ENCODE measurements around the gene RNF103.
"Not testable (repeated sequence)": the region's sequence is repeated elsewhere in the genome, so short reads cannot be mapped to it uniquely, and the experiment has no call there.

Gene RNF103, protein sequence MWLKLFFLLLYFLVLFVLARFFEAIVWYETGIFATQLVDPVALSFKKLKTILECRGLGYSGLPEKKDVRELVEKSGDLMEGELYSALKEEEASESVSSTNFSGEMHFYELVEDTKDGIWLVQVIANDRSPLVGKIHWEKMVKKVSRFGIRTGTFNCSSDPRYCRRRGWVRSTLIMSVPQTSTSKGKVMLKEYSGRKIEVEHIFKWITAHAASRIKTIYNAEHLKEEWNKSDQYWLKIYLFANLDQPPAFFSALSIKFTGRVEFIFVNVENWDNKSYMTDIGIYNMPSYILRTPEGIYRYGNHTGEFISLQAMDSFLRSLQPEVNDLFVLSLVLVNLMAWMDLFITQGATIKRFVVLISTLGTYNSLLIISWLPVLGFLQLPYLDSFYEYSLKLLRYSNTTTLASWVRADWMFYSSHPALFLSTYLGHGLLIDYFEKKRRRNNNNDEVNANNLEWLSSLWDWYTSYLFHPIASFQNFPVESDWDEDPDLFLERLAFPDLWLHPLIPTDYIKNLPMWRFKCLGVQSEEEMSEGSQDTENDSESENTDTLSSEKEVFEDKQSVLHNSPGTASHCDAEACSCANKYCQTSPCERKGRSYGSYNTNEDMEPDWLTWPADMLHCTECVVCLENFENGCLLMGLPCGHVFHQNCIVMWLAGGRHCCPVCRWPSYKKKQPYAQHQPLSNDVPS

DNA sequence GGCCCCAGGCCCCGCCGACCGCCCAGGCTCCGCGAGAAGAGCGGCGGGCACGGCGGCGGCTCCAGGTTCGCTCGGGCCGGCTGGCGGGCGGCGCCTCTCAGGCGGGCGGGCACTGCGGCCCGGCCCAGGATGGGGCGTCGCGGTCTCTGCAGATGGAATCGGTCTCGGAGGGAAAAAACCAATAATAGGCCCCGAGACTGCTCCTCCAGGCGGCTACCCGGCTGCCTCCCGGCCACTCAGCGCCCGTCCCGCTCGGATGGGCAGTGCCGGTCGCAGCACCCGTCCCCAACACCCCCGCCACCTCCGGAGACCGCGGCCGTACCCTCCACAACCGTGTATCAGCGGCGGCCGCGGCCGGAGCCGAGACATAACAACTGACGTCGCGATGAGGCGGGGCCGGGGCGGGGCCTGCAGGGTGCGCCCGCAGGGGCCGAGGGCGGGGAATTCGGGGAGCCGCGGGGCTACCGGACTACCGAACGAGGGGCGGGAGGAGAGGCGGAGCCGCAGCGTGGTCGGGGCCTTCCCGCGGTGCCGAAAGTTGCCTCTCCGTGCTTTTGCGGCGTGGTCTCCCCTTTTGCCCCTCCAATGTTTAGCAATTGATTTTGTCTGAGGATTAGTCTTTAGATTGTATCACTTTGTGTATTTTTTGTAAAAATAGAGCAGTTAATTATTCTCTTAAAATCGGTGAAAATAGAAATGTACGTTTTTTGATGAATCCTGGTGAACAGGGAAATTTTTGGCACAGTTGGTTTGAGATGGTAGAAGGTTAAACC, at the start of gene RNF103:
TSS of gene RNF103 (minus strand) at position 372 of the 773 bp plus-strand sequence. CDS start 979 bp downstream, outside the sequence.
- peak; percentile 90 to 95 for DNase-seq

DNA sequence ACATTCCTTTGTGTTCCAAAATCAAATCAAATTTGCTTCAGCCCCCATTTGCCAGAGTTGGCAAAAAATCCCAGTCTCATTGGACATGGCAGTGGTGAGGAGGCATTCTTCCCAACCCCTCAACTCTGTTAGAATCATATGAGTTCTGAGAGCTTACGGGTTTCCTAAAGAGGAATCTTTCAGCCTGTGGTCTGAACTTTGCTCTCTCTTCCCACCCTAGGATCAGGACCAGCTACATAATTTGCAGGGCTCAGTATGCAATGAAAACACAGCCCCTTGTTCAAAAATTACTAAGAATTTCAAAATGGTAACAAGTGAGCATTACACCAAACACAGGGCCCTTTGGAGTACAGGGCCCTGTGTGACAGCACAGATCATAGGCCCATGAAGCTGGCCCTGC, 49.3 kb upstream of the RNF103 start:
- DNase-seq = no peak

DNA sequence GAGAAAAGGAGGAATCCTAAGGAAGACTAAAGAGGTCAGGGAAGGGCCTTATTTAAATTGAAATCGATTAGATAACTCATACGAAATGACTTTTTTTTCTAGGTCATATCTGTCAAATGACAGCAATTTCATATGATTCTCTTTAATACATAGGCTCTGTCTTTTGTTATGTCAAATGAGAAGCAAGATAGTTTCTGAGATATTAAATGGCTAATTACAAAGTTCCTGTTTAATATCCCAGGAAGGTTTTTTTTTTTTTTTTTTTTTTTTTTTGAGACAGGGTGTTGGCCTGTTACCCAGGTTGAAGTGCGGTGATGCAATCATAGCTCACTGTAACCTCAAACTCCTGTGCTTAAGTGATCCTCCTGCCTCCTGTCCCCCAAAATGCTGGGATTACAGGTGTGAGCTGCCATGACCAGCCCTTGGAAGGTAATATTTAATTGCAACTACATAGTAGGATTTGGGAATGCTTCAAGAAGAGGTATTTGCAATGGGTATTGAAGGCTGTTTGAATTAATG, 48.4 kb upstream of the RNF103 start:
- DNase-seq = no peak

DNA sequence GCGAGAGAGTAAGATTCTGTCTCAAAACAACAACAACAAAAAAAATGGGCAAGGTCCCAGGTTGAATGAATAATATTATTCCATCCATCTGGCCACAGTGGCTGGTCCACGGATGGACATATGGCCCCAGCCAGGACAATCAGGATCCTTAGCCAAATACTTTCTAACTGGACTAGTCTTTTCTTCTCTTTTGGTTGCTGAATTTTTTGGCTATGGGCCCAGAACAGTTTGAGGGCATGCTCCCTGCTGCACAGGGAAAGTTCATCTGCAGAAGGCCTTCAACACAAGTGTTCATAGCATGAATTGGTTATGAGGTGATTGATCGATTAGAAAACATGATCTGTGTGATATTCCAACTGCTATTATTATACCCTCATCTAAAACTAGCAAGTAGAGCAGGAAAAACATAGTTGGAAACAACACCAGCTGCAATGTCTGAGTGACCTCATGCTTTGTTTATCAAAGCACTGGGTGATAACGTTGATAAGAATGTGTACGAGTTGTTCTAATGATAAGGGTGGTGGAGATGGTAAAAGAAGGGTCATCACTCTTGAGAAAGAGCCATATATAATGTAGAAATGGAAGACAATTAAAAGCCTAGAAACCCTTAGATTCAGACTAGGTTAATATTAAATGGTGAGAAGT, 47.8 kb upstream of the RNF103 start:
- DNase-seq = no peak

DNA sequence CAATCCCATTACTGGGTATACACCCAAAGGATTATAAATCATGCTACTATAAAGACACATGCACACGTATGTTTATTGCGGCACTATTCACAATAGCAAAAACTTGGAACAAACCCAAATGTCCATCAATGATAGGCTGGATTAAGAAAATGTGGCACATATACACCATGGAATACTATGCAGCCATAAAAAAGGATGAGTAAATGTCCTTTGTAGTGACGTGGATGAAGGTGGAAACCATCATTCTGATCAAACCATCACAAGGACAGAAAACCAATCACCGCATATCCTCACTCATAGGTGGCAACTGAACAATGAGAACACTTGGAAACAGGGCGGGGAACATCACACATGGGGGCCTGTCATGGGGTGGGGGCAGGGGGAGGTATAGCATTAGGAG, 45.7 kb upstream of the RNF103 start:
- DNase-seq = not testable (repeated sequence)

DNA sequence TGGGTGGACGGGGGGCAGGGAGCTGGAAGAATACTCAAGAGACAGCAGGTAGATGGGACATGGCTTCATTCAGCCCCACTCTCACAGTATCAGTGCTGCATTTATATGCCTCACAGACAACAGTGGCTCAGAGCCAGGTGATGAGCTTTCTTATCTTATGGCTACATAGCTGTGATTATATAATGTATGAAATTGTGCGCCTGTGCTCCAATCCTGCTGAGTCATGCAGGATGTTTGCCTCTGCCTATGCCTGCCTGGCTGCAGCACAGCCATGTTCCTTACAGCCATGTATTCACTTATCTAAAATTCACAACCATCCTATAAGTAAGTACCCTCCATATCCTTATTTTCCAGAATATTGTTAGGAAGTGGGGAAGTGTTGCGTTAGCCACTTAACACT, 37.7 kb upstream of the RNF103 start:
- no peak for DNase-seq

DNA sequence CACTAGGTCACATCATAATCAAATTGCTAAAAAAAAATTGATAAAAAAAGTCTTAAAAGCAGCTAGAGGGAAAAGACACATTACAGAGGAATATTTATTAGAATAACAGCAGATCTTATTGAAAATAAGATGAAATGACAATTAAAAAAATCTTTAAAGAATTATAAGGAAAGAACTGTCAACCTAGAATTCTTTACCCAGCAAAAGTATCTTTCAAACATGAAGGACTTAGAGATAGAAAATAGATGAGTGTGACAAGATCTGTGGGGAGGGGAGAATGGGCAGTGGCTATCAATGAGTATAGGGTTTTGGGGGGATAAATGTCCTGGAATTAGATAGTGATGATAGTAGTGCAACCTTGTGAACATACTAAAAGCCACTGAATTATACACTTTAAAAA, 26.5 kb upstream of the RNF103 start:
- DNase-seq = no peak

DNA sequence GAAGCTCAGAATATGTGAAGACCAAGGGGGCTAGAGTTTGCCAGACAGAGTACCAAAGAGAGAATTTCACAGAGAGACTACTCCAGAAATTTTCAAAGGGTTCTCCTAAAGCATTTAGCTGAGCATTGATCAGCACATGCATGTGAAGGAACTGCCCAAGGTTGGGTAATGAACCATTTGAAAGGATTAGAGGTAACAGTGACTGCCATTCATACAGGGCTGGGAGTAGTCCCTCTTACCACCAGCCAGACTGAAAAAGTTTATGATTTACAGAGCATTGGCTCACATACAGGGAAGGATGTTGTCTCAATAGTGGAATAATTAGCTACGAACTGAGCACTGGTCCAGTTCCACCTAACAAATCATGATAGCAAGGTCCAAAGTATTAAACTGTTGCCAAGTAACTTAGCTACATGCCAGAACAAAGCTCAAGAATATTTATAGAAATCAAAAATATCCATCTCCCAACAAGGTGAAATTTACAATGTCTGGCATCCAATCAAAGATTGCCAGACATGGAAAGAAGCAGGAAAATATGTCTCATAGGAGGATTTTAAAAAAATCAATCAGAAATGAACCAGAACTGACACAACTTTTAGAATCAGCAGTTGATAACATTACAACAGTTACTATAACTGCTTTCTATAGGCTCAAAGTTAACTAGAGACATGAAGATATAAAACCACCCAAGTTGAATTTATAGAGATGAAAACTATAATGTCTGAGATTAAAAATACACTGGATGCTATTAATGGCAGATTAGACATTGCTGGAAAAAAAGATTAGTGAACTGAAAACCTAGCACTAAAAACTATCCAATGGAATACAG, 25.7 kb upstream of the RNF103 start:
- no peak for DNase-seq

DNA sequence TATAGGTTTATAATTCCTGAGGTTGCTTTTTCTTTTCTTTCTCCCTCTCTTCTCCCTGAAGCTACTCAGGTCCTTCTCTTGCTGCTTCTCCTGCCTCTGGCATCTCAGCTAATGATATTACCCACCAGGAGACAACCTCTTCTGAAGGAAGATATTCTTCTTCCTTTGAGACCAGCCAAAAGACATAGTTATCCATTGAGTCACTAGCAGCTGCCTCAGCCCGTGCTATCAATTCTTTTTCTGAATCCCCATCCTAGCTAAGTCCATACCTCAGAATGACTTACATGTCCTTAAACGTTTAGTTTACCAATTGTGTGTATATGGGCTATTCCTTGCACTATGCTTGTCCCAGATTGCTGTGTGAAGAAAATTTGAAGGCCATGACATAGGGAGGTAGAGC, 25.0 kb upstream of the RNF103 start:
- DNase-seq = no peak

DNA sequence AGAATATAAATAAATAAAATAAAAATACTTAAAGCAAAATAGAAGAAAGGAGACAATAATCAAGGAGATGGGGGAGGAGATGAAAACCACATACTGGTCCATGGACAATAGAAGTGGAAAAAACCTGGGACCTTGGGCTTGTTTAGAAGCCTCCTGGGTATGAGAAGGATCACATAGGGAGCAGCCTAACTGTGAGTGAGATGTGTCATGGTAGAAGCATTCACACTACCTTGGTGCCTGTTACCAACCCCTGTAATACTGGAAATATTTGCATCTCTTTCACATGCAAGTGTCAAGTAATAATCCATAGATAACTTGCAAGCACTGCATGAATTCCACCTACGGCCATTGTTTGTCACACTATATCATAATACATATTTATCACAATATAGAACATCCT, 23.2 kb upstream of the RNF103 start:
- no peak for DNase-seq

DNA sequence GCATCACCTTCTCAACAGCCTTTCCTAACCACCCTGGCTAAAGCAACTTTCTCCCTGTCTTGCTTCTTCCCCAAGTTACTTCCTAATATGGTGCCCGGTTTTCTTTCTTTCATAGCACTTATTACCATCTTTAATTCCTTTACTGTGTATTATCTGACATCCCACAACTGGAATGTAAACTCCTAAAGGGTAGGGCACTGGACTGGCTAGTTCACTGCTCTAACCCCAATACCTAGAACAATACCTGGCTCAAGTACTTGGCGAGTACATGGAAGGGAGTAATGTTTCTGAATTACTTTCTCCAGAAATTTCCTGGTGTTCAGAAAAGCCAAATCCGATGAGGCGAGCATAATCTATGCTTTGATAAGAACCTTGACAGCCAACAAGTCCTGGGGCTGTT, 22.7 kb upstream of the RNF103 start:
- DNase-seq = no peak

DNA sequence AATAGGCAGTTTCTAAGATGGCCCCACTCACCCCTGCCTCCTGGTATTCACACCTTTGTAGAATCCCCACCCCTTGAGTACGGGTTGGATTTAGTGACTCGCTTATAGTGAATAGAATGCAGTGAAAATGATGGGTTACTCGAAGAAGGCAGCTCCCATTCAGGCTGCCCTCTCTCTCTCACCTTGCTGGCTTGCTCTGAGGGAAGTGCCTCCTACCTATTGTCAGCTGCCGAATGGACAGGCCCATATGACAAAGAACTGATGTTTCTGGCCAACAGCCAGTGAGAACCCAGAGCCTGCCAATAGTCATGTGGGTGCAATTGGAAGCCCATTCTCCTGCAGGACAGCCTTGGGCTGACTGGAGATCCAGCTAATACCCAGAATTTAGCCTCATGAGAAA, 22.1 kb upstream of the RNF103 start:
- no peak for DNase-seq

DNA sequence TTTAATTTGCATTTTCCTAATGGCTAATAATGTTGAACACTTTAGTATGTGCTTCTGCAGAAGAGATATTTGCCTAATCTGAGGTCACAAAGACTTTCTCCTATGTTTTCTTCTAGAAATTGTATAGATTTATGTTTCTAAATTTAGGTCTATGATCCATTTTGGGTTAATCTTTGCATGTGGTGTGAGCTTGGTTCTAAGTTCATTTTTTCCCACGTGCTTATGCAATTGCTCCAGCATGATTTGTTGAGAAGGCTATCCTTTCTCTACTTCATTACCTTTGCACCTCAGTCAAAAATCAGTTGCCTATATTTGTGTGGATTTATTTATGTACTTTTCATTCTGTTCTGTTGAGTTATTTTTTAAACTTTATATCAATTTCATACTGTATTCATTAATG, 15.0 kb upstream of the RNF103 start:
- no peak for DNase-seq

DNA sequence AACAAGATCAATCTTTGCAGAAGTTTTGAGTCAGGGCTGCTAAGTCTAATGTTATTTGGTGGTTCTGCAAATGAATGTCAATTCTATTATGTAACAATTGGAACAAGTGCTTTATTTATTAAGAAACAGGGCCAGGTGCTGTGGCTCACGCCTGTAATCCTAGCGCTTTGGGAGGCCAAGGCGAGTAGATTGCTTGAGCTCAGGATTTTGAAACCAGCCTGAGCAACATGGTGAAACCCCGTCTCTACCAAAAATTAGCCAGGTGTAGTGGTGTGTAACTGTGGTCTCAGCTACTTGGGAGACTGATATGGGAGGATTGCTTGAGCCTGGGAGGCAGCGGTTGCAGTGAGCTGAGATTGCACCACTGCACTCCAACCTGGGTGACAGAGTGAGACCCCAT, 13.2 kb upstream of the RNF103 start:
- DNase-seq = no peak

DNA sequence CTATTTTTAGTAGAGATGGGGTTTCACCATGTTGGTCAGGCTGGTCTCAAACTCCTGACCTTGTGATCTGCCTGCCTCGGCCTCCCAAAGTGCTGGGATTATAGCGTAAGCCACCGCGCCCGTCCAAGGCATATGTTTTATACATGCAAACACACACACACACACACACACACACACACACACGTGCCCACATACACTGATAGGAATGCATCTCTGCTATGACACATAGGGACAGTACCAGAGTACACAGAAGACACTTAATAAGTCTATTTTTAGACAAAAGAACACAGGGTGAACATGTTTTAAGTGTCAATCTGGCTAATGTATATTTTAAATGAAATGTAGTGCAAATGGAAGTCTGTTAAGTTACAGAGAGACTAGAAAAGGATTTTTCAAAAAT, 10.7 kb upstream of the RNF103 start:
- DNase-seq = no peak

DNA sequence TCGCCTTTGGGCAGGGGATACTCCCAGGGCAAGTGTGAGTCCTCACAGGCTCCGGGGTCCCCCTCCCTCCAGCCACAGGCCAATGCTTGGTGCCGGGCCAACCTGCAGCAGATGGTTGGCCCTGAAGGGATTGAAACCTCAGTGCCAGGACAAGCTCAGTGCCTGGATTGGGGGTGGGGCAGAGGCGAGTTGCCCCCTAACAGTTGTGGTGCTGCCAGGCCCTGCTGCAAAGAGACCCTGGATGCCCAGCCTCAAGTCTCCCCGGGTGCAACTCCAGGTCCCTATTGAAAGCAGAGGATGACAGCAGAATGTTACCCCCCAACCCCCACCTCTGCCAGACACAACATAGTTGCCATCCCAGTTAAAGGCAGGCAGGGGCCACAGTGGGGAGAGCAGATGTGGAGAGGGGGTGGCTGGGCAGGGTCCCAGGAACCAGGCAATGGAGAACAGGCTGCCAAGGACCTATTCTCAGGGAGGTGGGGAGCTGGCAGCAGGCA, 9.5 kb upstream of the RNF103 start:
- no peak for DNase-seq

DNA sequence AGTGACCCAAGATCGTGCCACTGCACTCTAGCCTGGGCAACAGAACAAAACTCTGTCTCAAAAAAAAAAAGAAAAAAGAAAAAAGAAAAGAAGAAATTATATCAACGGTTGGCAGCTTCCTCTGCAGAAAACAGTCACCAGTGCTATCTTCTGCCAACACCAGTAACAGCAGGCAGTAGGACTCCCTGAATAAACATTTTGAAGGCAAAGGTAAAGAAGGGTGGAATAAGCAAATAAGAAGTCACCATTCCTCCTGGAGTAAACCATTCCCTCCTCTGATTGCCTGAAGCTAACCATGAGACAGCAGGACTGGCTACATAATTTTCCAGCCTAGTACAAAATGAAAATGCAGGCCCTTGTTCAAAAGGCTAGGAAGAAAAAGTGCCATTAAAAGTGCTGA, 9.0 kb upstream of the RNF103 start:
- DNase-seq = no peak

DNA sequence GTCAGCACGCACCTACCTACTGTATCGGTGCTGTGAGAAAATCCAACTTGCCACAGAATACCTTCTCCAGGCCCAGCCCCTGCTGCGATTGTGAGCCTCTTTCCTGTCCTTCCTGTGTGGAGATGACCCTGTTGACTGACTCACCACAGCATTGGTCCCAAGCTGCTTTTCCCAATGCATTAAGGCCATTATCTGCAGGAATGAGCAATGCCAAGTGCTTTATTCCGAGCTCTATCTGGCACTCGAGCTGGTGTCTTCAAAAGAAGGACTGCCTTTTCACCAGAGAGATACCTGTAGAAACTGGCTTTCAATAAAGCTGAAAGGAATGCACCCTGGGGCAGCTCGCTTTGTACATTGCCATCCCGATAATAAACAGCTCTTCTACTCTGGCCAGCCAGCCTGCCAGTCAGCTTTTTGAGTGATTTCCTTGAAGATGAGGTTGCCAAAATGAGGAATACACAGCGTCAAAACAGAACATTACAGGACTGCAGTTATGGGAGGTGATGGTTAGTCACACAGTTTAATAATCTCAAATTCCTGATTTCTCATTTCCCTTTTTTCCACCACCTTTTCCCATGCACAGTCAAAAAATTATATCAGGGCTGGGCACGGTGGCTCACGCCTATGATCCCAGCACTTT, 8.3 kb upstream of the RNF103 start:
- DNase-seq = peak in 1 of 2 donors; percentile 15

DNA sequence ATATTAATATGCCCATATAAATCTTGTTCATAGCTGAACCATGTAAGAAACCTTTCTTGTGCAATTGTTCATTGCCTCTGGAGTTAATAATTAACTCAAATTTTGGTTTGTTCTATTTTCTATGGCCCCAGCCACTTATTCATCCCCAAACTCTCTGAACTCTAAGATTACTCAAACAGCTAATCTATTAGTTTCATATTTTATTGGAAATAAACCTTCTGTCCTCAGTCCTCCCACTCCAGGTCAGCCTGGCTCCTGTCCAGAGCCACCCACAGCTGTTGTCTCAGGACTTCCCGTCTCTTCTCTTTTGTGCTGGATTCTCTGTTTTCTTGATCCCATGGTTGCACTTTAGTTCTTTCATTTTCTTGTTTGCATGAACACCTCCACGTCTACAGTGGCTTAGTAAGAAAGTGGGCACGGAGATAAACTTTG, 4.4 kb upstream of the RNF103 start:
- peak; percentile 42 to 48 for DNase-seq

DNA sequence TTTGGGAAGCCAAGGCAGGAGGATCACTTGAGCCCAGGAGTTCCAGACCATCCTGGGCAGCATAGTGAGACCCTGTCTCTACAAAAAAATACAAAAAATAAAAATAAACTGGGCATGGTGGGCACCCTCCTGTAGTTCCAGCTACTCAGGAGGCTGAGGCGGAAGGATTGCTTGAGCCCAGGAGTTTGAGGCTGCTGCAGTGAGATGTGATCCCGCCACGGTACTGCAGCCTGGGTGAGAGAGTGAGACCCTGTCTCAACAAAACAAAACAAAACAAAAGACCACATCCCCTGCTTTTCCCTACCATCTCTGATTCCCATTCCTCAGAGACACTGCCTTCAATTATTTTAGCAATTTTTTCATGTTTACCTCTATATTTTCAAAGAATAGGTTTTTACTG, 3.9 kb upstream of the RNF103 start:
- DNase-seq = no peak

DNA sequence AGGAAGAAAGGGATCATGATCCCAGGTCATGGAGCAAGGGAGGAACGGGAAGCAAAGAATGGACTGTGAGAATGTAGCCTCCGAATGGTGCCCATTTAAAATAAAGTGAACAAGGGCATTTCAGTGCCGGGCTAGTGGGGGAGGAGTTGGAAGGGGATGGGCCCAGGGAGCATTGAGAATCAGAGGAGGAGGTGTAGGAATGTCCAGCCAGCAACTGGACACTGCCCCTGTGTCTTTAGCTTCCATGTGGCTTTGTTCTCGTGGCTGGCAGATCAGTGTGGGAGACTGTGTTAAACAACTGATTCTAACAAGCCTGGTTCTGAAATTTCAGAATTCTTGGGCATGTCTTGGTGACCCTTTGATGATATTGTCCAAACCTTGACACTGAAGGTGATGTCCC, 1.4 kb upstream of the RNF103 start:
- DNase-seq = no peak

DNA sequence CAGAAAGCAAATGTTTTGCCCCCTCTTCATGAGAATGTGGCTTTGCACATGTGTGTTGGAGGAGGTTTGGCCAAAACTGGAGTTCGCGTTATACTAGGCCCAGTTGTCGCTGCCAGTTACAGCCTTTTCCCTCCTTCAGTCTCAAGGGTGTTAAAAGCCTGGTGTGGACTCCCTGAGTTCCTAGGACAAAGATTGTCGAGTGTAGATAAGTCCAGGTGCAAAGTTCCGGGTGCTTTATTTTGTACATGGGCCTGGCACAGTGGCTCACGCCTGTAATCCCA, 542 bp upstream of the RNF103 start:
- no peak for DNase-seq

Data from inflammatory macrophage treated with lipopolysaccharide for 1 hour (primary cell).